ENCODE results near the gene SEPTIN7.

DNA sequence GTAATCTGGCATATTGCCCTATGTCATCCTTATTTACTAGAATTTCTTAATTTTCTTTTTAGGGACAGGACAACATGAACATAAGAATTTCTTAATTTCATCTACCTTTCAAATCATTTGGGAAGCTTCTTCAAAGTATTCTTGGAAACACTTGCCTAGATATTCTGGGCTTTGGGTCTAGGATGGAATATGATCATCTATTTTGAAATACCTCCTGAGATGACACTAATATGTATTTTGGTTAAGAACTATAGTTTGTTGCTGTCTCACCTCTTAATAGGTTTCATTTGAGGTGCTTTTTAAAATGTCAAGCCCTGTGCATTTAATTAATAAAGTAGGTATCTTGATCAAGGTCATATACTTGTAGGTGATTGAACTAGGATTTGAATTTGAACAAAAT lies 49.1 kb downstream of the SEPTIN7 start:
- TF ChIP-seq, protein P1, sequence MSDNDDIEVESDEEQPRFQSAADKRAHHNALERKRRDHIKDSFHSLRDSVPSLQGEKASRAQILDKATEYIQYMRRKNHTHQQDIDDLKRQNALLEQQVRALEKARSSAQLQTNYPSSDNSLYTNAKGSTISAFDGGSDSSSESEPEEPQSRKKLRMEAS (IDR thresholded peaks at IDR 0.05) = no peak
- TF ChIP-seq, protein P2, sequence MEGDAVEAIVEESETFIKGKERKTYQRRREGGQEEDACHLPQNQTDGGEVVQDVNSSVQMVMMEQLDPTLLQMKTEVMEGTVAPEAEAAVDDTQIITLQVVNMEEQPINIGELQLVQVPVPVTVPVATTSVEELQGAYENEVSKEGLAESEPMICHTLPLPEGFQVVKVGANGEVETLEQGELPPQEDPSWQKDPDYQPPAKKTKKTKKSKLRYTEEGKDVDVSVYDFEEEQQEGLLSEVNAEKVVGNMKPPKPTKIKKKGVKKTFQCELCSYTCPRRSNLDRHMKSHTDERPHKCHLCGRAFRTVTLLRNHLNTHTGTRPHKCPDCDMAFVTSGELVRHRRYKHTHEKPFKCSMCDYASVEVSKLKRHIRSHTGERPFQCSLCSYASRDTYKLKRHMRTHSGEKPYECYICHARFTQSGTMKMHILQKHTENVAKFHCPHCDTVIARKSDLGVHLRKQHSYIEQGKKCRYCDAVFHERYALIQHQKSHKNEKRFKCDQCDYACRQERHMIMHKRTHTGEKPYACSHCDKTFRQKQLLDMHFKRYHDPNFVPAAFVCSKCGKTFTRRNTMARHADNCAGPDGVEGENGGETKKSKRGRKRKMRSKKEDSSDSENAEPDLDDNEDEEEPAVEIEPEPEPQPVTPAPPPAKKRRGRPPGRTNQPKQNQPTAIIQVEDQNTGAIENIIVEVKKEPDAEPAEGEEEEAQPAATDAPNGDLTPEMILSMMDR (IDR thresholded peaks at IDR 0.05 in 2 of 3, conservative IDR thresholded peaks at IDR 0.05 in 1 of 3; ENCODE audit: borderline replicate concordance in 1 of 3, insufficient read depth in 1 of 3, low read depth in 2 of 3, low read length in 2 of 3) = no peak
- no peak for TF ChIP-seq POLR2A (IDR thresholded peaks at IDR 0.05; ENCODE audit: borderline replicate concordance, extremely low read depth, insufficient read depth, insufficient read length)
- no peak for TF ChIP-seq ZFX (IDR thresholded peaks at IDR 0.05)
- TF ChIP-seq ZNF274 (IDR thresholded peaks at IDR 0.05; ENCODE audit: low read depth, low read length) = no peak
- TF ChIP-seq ATF3 (IDR thresholded peaks at IDR 0.05) = no peak

Measured in HCT116 (cell line).